ENCODE measurements around the gene MAPK8. TPM values are rescaled to one million over a fixed set of nuclear protein-coding genes. Genes with fewer than 3 reads are reported as not detected.

MAPK8 gene
- total RNA-seq, 1 experiment from 2014 or later = 67.5 TPM

DNA sequence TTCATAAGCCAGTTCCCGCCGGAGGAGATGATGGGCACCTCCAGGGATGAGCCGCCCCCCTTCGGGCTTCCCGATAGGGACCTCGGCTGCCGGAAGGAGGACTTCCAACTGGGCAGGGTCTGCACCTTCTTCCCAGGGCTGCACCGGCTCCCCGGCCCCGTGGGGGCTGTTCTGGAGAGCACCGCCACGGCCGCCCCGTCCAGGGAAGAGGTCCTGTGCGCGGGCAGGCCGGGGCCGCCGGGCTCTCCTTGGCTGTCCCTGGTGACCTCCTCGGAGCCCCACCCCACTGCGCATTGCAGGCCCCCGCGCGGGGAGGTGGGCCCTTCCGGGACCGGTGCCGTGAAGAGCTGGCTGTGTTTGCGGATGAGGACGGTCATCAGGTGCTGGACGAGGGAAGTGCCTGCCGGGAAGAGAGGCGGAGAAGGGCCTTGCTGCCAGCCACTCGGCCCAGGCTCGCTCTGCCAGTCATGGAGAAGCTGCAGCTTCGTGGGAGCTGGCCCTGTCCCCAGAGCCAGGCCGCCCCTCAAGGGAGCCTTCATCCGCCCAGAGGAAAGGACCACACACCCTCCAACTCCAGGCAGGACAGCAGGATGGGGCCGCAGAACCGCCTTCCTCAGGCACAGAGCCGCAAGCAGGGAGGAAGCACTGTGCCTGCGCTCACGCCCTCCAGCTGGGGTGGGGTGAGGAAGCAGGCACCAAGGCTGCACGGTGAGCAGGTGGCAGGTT, 144.4 kb downstream of the MAPK8 start:
- Histone ChIP-seq H2AFZ (no peak overlapping the region), H4K20me1 (ENCODE audit: insufficient read depth) (no peaks in the 10 kb centered on the region), H3K79me2 (ENCODE audit: low read depth) (no peaks in the 10 kb centered on the region), H3K9me3 (ENCODE audit: insufficient read depth, low read depth) (no peaks in the 10 kb centered on the region), H3K27me3 (ENCODE audit: insufficient read depth, low read depth) (no peaks in the 10 kb centered on the region), H3K36me3 (ENCODE audit: low read depth) (no peaks in the 10 kb centered on the region), H3K4me1 (replicated peaks; ENCODE audit: insufficient read depth) (no peaks in the 10 kb centered on the region), H3F3A (ENCODE audit: insufficient read depth, low read depth) (no peaks in the 10 kb centered on the region), H3K4me2 (no peak overlapping the region), H3K9me2 (ENCODE audit: insufficient read depth) (no peaks in the 10 kb centered on the region), H3K4me3 (no peak overlapping the region), H3K27ac (no peak overlapping the region)
- POLR2A ChIA-PET (ENCODE audit: unreplicated experiment) = no interaction called here
- TF ChIP-seq EZH2 (IDR thresholded peaks at IDR 0.05; ENCODE audit: low read depth) = no peak
- TF ChIP-seq, protein P1, sequence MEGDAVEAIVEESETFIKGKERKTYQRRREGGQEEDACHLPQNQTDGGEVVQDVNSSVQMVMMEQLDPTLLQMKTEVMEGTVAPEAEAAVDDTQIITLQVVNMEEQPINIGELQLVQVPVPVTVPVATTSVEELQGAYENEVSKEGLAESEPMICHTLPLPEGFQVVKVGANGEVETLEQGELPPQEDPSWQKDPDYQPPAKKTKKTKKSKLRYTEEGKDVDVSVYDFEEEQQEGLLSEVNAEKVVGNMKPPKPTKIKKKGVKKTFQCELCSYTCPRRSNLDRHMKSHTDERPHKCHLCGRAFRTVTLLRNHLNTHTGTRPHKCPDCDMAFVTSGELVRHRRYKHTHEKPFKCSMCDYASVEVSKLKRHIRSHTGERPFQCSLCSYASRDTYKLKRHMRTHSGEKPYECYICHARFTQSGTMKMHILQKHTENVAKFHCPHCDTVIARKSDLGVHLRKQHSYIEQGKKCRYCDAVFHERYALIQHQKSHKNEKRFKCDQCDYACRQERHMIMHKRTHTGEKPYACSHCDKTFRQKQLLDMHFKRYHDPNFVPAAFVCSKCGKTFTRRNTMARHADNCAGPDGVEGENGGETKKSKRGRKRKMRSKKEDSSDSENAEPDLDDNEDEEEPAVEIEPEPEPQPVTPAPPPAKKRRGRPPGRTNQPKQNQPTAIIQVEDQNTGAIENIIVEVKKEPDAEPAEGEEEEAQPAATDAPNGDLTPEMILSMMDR (conservative IDR thresholded peaks at IDR 0.05) = no peak
- BruUV-seq (replicated peaks) = no TSS peak
- intact Hi-C loops (cut with micrococcal nuclease; ENCODE audit: unreplicated experiment) = no loop called here
- no peak for DNase-seq
- CTCF ChIA-PET = no interaction called here

DNA sequence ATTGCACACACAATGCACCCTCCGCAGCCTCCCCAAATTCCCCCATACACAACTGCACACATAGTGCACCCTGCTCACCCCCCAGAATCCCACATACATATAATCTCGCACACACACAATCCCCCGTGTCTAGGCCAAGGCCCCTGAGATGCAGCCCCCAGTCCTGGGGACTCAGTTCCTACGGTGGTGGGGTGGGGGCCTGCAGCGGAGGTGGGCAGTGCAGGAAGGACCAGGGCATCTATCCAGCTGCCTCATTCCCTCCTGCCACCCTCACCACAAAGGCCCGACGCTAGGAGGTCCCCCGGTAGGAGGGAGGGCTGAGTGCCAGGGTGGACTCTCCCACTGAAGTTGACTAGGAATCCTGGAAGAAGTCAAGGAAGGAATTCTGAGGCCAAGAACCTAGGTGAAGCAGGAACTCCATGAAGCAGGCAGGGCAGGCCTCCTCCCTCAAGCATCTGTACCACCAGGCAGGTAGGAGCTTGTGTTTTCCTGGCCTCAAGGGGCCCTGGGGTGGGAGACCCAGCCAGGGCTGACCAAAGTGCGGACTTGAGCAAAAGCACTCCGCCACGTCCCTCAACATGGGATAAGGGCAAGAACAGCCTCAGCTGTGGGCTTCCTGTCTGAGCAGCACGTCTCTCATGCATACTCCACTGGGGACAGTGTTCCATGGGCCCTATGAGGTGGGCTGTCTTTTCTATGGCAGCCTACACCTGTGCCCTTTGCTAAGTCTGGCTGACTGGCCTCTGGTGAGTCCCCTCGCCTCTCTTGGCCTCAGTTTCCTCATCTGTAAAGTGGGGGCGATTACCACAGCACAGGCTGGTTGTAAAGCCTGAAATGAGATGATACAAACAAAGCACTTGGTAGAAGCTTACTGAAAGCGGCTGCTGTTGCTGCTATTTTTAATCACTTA, 145.7 kb downstream of the MAPK8 start:
- H3K27ac ChIP-seq = no peak overlapping the region
- no peak overlapping the region for H2AFZ ChIP-seq
- TF ChIP-seq, protein P1 (conservative IDR thresholded peaks at IDR 0.05) = no peak
- no peak for TF ChIP-seq EZH2 (IDR thresholded peaks at IDR 0.05; ENCODE audit: low read depth)
- no peaks in the 10 kb centered on the region for H3K27me3 ChIP-seq (ENCODE audit: insufficient read depth, low read depth)
- no peaks in the 10 kb centered on the region for H3K9me3 ChIP-seq (ENCODE audit: insufficient read depth, low read depth)
- H3K79me2 ChIP-seq (ENCODE audit: low read depth) = no peaks in the 10 kb centered on the region
- ChIA-PET POLR2A (ENCODE audit: unreplicated experiment) (no interaction called here), CTCF (no interaction called here)
- H4K20me1 ChIP-seq (ENCODE audit: insufficient read depth) = no peaks in the 10 kb centered on the region
- no peaks in the 10 kb centered on the region for H3F3A ChIP-seq (ENCODE audit: insufficient read depth, low read depth)
- intact Hi-C loops (cut with micrococcal nuclease; ENCODE audit: unreplicated experiment) = no loop called here
- H3K4me3 ChIP-seq = no peak overlapping the region
- no peak for DNase-seq
- H3K4me1 ChIP-seq (replicated peaks; ENCODE audit: insufficient read depth) = no peaks in the 10 kb centered on the region
- no peaks in the 10 kb centered on the region for H3K36me3 ChIP-seq (ENCODE audit: low read depth)
- H3K9me2 ChIP-seq (ENCODE audit: insufficient read depth) = no peaks in the 10 kb centered on the region
- no TSS peak for BruUV-seq (replicated peaks)
- no peak overlapping the region for H3K4me2 ChIP-seq

DNA sequence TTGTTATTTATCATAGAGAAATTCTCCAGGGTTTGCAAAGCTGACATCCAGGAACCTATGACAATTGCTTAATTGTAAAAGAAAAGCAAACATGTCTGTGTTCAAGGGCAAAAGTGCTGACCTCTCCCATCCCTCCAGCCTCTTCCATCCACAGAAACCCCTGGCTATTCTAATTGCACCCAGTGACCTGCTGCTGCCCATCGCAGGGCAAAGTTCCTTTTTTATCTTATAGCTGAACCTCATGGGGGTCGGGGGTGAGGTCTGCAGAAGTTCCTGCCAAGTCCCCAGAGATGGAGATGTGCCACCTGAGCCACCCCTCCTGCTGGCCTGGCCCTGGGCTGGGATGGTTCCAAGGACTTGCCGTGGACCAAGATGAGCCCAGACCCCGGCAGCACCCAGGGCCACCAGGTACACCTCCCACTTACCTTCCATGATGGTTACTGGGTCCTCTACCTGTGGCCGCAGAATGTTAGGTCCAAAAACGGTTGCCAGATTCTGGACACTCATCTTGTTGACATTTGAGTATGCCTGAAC, 146.5 kb downstream of the MAPK8 start:
- H3K9me2 ChIP-seq (ENCODE audit: insufficient read depth) = no peaks in the 10 kb centered on the region
- ChIA-PET POLR2A (ENCODE audit: unreplicated experiment) (no interaction called here), CTCF (no interaction called here)
- no peaks in the 10 kb centered on the region for H3K79me2 ChIP-seq (ENCODE audit: low read depth)
- H2AFZ ChIP-seq = no peak overlapping the region
- no peaks in the 10 kb centered on the region for H3K9me3 ChIP-seq (ENCODE audit: insufficient read depth, low read depth)
- BruUV-seq (replicated peaks) = no TSS peak
- DNase-seq = no peak
- no peak overlapping the region for H3K27ac ChIP-seq
- intact Hi-C loops (cut with micrococcal nuclease; ENCODE audit: unreplicated experiment) = no loop called here
- H3K4me2 ChIP-seq = no peak overlapping the region
- no peaks in the 10 kb centered on the region for H4K20me1 ChIP-seq (ENCODE audit: insufficient read depth)
- H3F3A ChIP-seq (ENCODE audit: insufficient read depth, low read depth) = no peaks in the 10 kb centered on the region
- TF ChIP-seq, protein P1 (conservative IDR thresholded peaks at IDR 0.05) = no peak
- no peak for TF ChIP-seq EZH2 (IDR thresholded peaks at IDR 0.05; ENCODE audit: low read depth)
- H3K4me1 ChIP-seq (replicated peaks; ENCODE audit: insufficient read depth) = no peaks in the 10 kb centered on the region
- H3K4me3 ChIP-seq = no peak overlapping the region
- no peaks in the 10 kb centered on the region for H3K27me3 ChIP-seq (ENCODE audit: insufficient read depth, low read depth)
- H3K36me3 ChIP-seq (ENCODE audit: low read depth) = no peaks in the 10 kb centered on the region

All from PC-9 (cell line).